Renal cortex interstitium (tissue), 11 donors: ENCODE measurements around the gene ZNF491. TPM values are rescaled to one million over a fixed set of nuclear protein-coding genes. Genes with fewer than 3 reads are reported as not detected.
"Not testable (repeated sequence)": the region's sequence is repeated elsewhere in the genome, so short reads cannot be mapped to it uniquely, and the experiment has no call there.

ENCODE experiments used
- DNase-seq, 11 donors: peaks; one replicate each; pipeline ENCODE4 v3.0.0-alpha.2; 2013; ENCODE audit warnings: low read depth in 9 of 11, low spot score in 4 of 11; ENCODE audit errors: extremely low read depth in 1 of 11
- polyA plus RNA-seq, 3 donors: library from polyadenylated mRNA; unstranded; fragments of 120-200 nt; gene quantifications; one replicate each; pipeline ENCODE4 v1.2.1, GENCODE V29; 2013; ENCODE audit not compliant: insufficient read length in 3 of 3

ZNF491 gene
- polyA plus RNA-seq, 3 donors: 3.8 to 4.8 (median 4.0) TPM

GRCh38 chr19:11787536-11787935, 10.8 kb upstream of the ZNF491 start:
- no peak for DNase-seq

GRCh38 chr19:11792942-11793341, 5.4 kb upstream of the ZNF491 start:
- no peak for DNase-seq

- peak; percentile 77 to 90 (median 83) for DNase-seq
Observed at GRCh38 chr19:11797491-11797890, 832 bp upstream of the ZNF491 start.

GRCh38 chr19:11806354-11807098, 8.2 kb downstream of the ZNF491 start:
- DNase-seq: no peak

- no peak for DNase-seq
Observed at GRCh38 chr19:11807099-11807380, 8.7 kb downstream of the ZNF491 start.

GRCh38 chr19:11813703-11814028, 15.3 kb downstream of the ZNF491 start:
- DNase-seq: no peak

GRCh38 chr19:11814029-11814699, 15.8 kb downstream of the ZNF491 start, which contains the start of gene ZNF440:
ZNF440 (plus strand) TSS chr19:11814273; CDS start chr19:11814448, 175 bp downstream.
- DNase-seq: peak; percentile 86 to 95 (median 91)

GRCh38 chr19:11814700-11815035, 16.3 kb downstream of the ZNF491 start:
- peak in 2 of 11 donors; percentile 7 to 11 for DNase-seq

- no peak for DNase-seq
Observed at GRCh38 chr19:11821474-11822109, 23.3 kb downstream of the ZNF491 start.

GRCh38 chr19:11828957-11829876, 30.9 kb downstream of the ZNF491 start:
- not testable (repeated sequence) for DNase-seq

GRCh38 chr19:11832253-11832912, 34.1 kb downstream of the ZNF491 start:
- no peak for DNase-seq

GRCh38 chr19:11833541-11833940, 35.2 kb downstream of the ZNF491 start:
- no peak for DNase-seq

GRCh38 chr19:11835626-11836066, 37.3 kb downstream of the ZNF491 start:
- DNase-seq: not testable (repeated sequence)

- peak in 7 of 11 donors; percentile 7 to 45 (median 18) for DNase-seq
Observed at GRCh38 chr19:11843722-11844121, 45.4 kb downstream of the ZNF491 start.

- not testable (repeated sequence) for DNase-seq
Observed at GRCh38 chr19:11847615-11848014, 49.3 kb downstream of the ZNF491 start.

- no peak for DNase-seq
Observed at GRCh38 chr19:11848200-11848593, 49.9 kb downstream of the ZNF491 start.

- DNase-seq: peak; percentile 73 to 93 (median 87)
Observed at GRCh38 chr19:11848594-11849469, 50.5 kb downstream of the ZNF491 start, which contains the start of gene ZNF439. ZNF439 (plus strand) TSS chr19:11848726; CDS start chr19:11848868, 142 bp downstream.

- not testable (repeated sequence) for DNase-seq
Observed at GRCh38 chr19:11850289-11850688, 52.0 kb downstream of the ZNF491 start.
